Endodermal cell (in vitro differentiated cells): ENCODE measurements around the gene ABLIM1. TPM values are rescaled to one million over a fixed set of nuclear protein-coding genes. Genes with fewer than 3 reads are reported as not detected.

Source experiments
- DNase-seq: peaks from one replicate; pipeline ENCODE4 v3.0.0-alpha.2; 2017
- H3K27ac ChIP-seq: 2 replicates; pipeline ENCODE4 v1.5.1; 2013; ENCODE audit warnings: mild to moderate bottlenecking, low read depth, low read length, moderate library complexity
- H3K27me3 ChIP-seq: 2 replicates; pipeline ENCODE4 v1.6.1; 2013; ENCODE audit warnings: mild to moderate bottlenecking, low read length, moderate library complexity; ENCODE audit not compliant: insufficient read depth, control insufficient read depth, poor library complexity, severe bottlenecking
- H3K36me3 ChIP-seq: 2 replicates; pipeline ENCODE4 v1.7.0; 2013; ENCODE audit warnings: mild to moderate bottlenecking, low read length, moderate library complexity; ENCODE audit not compliant: control insufficient read depth, insufficient read depth
- H3K4me1 ChIP-seq: one replicate; pipeline ENCODE4 v1.7.0; 2013; ENCODE audit warnings: low read length; ENCODE audit not compliant: control insufficient read depth, insufficient read depth
- H3K4me3 ChIP-seq: 2 replicates; pipeline ENCODE4 v1.5.1; 2013; ENCODE audit warnings: mild to moderate bottlenecking, low read length, moderate library complexity
- H3K9ac ChIP-seq: 2 replicates; pipeline ENCODE4 v1.6.1; 2013; ENCODE audit warnings: mild to moderate bottlenecking, low read length, moderate library complexity; ENCODE audit not compliant: poor library complexity, severe bottlenecking; ENCODE audit errors: extremely low read depth
- H3K9me3 ChIP-seq: 2 replicates; pipeline ENCODE4 v1.6.1; 2013; ENCODE audit warnings: mild to moderate bottlenecking, low read length, moderate library complexity; ENCODE audit not compliant: control insufficient read depth
- H3K27ac Mint-ChIP-seq: 2 replicates; pipeline ENCODE4 v1.8.0; 2020; ENCODE audit warnings: mixed read lengths
- H3K27me3 Mint-ChIP-seq: 2 replicates; pipeline ENCODE4 v1.8.0; 2021; ENCODE audit warnings: mild to moderate bottlenecking, mixed read lengths; ENCODE audit not compliant: insufficient read depth
- H3K36me3 Mint-ChIP-seq: 2 replicates; pipeline ENCODE4 v1.8.0; 2020; ENCODE audit warnings: low read depth, mixed read lengths
- H3K4me1 Mint-ChIP-seq: 2 replicates; pipeline ENCODE4 v1.8.0; 2020; ENCODE audit warnings: mixed read lengths
- H3K4me3 Mint-ChIP-seq: 2 replicates; pipeline ENCODE4 v1.8.0; 2020; ENCODE audit warnings: mild to moderate bottlenecking, moderate library complexity, mixed read lengths
- H3K9me3 Mint-ChIP-seq: 2 replicates; pipeline ENCODE4 v1.8.0; 2020; ENCODE audit warnings: mild to moderate bottlenecking, mixed read lengths
- CTCF ChIP-seq: fragments of 200-600 bp; sonication (generic); conservative IDR thresholded peaks from 2 replicates; pipeline ENCODE4 v1.5.0; 2021; ENCODE audit warnings: antibody characterized with exemption, mild to moderate bottlenecking
- WGBS, 2 experiments: methylation state at CpG; one replicate each; pipeline versions ENCODE4 v1.1.5 to v1.1.7; 2013; ENCODE audit warnings: missing lambda C conversion rate in 2 of 2, mixed read lengths in 1 of 2; ENCODE audit not compliant: insufficient coverage in 1 of 2, insufficient read length in 1 of 2; 5-methylcytosine and 5-hydroxymethylcytosine counted together
- total RNA-seq, 2 donors: library from RNA; stranded (reverse); fragmentation: NEBNext Ultra II Directional in 1 of 2; extraction: Animal tissue kit (Norgen Biotek cat#: 25700) in 1 of 2; gene quantifications; 2 replicates in 1 of 2; 3 replicates in 1 of 2; pipeline ENCODE4 v1.2.1, GENCODE V29; 2021

The ABLIM1 gene
- total RNA-seq, 2 donors from 2014 or later, result 39.3 to 49.3 TPM

- Mint-ChIP-seq H3K36me3 (no peaks in the 10 kb centered on the region), H3K4me1 (peaks cover 11% of the 10 kb centered on the region), H3K27ac (no peak overlapping the region), H3K27me3 (no peaks in the 10 kb centered on the region), H3K4me3 (no peak overlapping the region), H3K9me3 (no peaks in the 10 kb centered on the region)
- TF ChIP-seq CTCF, result no peak
- Histone ChIP-seq H3K9ac (no peak overlapping the region), H3K27me3 (no peaks in the 10 kb centered on the region), H3K9me3 (no peaks in the 10 kb centered on the region), H3K36me3 (no peaks in the 10 kb centered on the region), H3K4me3 (no peak overlapping the region), H3K27ac (no peak overlapping the region), H3K4me1 (peaks cover 5% of the 10 kb centered on the region)
- WGBS, 2 experiments, result 91 to 100% methylated on average over 2 to 3 of the region's 3 CpGs
- no peak for DNase-seq
Observed at GRCh38 chr10:114547056-114547455, 111.0 kb downstream of the ABLIM1 start.

- peaks cover 11% of the 10 kb centered on the region for H3K4me1 Mint-ChIP-seq
- Histone ChIP-seq H3K27me3 (no peaks in the 10 kb centered on the region), H3K36me3 (no peaks in the 10 kb centered on the region), H3K9ac (no peak overlapping the region), H3K27ac (no peak overlapping the region), H3K4me1 (no peaks in the 10 kb centered on the region), H3K9me3 (no peaks in the 10 kb centered on the region), H3K4me3 (no peak overlapping the region)
- DNase-seq, result no peak
- peaks cover 6% of the 10 kb centered on the region for H3K27me3 Mint-ChIP-seq
- no peak overlapping the region for H3K27ac Mint-ChIP-seq
- no peak overlapping the region for H3K4me3 Mint-ChIP-seq
- no peaks in the 10 kb centered on the region for H3K9me3 Mint-ChIP-seq
- no peaks in the 10 kb centered on the region for H3K36me3 Mint-ChIP-seq
- WGBS, 2 experiments, result 97 to 100% methylated on average over 1 to 5 of the region's 5 CpGs
- no peak for TF ChIP-seq CTCF
Observed at GRCh38 chr10:114545819-114546218, 112.3 kb downstream of the ABLIM1 start.

DNA sequence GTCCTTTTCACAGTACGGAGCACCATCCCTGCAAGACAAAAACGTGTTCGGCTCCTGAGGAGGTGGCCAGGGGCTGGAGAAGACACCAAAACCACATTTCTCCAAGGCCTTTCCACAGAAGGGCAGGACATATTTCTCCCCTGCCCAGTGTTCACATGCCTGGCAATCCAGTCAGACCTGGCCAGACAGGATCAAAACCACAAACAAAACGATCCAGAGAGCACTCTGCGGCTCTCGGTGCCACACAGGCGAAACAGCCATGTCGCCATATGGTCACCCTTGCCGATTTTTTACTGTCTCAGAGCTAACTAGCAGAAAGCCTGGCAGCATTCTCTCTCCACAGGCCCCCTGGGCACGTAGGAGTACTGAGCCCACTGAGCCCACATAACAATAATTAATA lies 113.0 kb downstream of the ABLIM1 start:
- no peaks in the 10 kb centered on the region for H3K9me3 Mint-ChIP-seq
- Histone ChIP-seq H3K9ac (no peak overlapping the region), H3K27ac (no peak overlapping the region), H3K9me3 (no peaks in the 10 kb centered on the region), H3K36me3 (no peaks in the 10 kb centered on the region), H3K27me3 (no peaks in the 10 kb centered on the region), H3K4me1 (no peaks in the 10 kb centered on the region), H3K4me3 (no peak overlapping the region)
- H3K27me3 Mint-ChIP-seq, result peaks cover 7% of the 10 kb centered on the region
- no peak overlapping the region for H3K4me3 Mint-ChIP-seq
- H3K27ac Mint-ChIP-seq, result no peak overlapping the region
- 87 to 93% methylated on average over 3 to 10 of the region's 10 CpGs for WGBS, 2 experiments
- H3K36me3 Mint-ChIP-seq, result no peaks in the 10 kb centered on the region
- H3K4me1 Mint-ChIP-seq, result peaks cover 17% of the 10 kb centered on the region
- no peak for DNase-seq
- no peak for TF ChIP-seq CTCF
